Thoracic aorta endothelial cell (primary cell): ENCODE data around the gene CROCC. TPM values are rescaled to one million over a fixed set of nuclear protein-coding genes. Genes with fewer than 3 reads are reported as not detected.

Experiments
- small RNA-seq: library from RNA; depleted of rRNA; stranded (forward); fragments of <200 nt; gene quantifications from one replicate; pipeline ENCODE3, GENCODE V24; 2012
- total RNA-seq: library from RNA; depleted of rRNA; stranded (reverse); fragments of >200 nt; gene quantifications from 2 replicates; pipeline ENCODE4 v1.2.3, GENCODE V29; 2012

The CROCC gene
- total RNA-seq, result 21.9 and 23.0 TPM in 2 replicates

GRCh38 chr1:16921391-16922185, at the start of gene CROCC:
Gene CROCC (plus strand): TSS chr1:16921931. CDS start chr1:16922019, 88 bp downstream.

GRCh38 chr1:16895598-16896315, 26.0 kb upstream of the CROCC start, which contains the start of gene RNU1-2:
Gene RNU1-2 (plus strand): TSS chr1:16895980.

GRCh38 chr1:16980473-16981268, 58.9 kb downstream of the CROCC start, which contains the start of gene MFAP2:
Gene MFAP2 (minus strand): TSS chr1:16980620. CDS start chr1:16978273, 2,347 bp downstream.

GRCh38 chr1:17011439-17012307, 89.9 kb downstream of the CROCC start, which contains the start of gene ATP13A2:
Gene ATP13A2 (minus strand): TSS chr1:17011928. CDS start chr1:17011738, 190 bp downstream.

Small RNA genes within 50 kb of the gene (small RNA-seq; reads per million reads assigned to genes)
- gene RNU1-2 (not detected), gene RNU1-5P (not detected)

Other genes starting within 250 kb of the CROCC start
- under 0.01 TPM in 2 replicates for gene RNU1-4, start 181.4 kb upstream of the CROCC start, total RNA-seq
- gene RNU1-2, start 26.0 kb upstream of the CROCC start, total RNA-seq, result under 0.01 TPM in 2 replicates
- gene MFAP2, start 58.7 kb downstream of the CROCC start, total RNA-seq, result 13.6 and 14.6 TPM in 2 replicates
- 50.9 and 74.9 TPM in 2 replicates for gene ATP13A2, start 90.0 kb downstream of the CROCC start, total RNA-seq
- gene SDHB, start 132.1 kb downstream of the CROCC start, total RNA-seq, result 143 and 144 TPM in 2 replicates
- gene PADI2, start 197.5 kb downstream of the CROCC start, total RNA-seq, result not detected in 2 replicates